Transverse colon (tissue), 3 donors: ENCODE measurements around the gene TMEM150C.

Experiments used
- CTCF ChIP-seq, 5 experiments: fragments of 200-600 bp in 3 of 5; fragments of 450-650 bp in 2 of 5; sonication (generic) in 3 of 5; IDR thresholded peaks; 1 replicate in 2 of 5; 2 replicates in 3 of 5; pipeline ENCODE4 v1.5.1; 2016 to 2017; ENCODE audit warnings: antibody characterized with exemption in 5 of 5, inconsistent platforms in 3 of 5, mild to moderate bottlenecking in 2 of 5, moderate library complexity in 1 of 5
- POLR2A ChIP-seq: fragments of 450-650 bp; IDR thresholded peaks from one replicate; pipeline ENCODE4 v1.6.1; 2016; ENCODE audit warnings: antibody characterized with exemption, mild to moderate bottlenecking, moderate library complexity

GRCh38 chr4:82433791-82434190 lies 128.0 kb downstream of the TMEM150C start:
- no peak for TF ChIP-seq CTCF (IDR thresholded peaks at IDR 0.05)
- no peak for TF ChIP-seq POLR2A
